ENCODE measurements around the gene GRIN3B.

- TF ChIP-seq POLR2A (IDR thresholded peaks at IDR 0.05; ENCODE audit: low read depth, low read length) (no peak), PAX5 (IDR thresholded peaks at IDR 0.05; ENCODE audit: insufficient read depth, low read length, severe bottlenecking) (no peak)
Observed at GRCh38 chr19:956766-957440, 43.3 kb upstream of the GRIN3B start.

Measured in GM12891 (cell line).